DND-41 (cell line): ENCODE measurements around the gene SLC23A1.
"Not testable (repeated sequence)": the region's sequence is repeated elsewhere in the genome, so short reads cannot be mapped to it uniquely, and the experiment has no call there.

Experiments used
- ATAC-seq: fragments of 200-7000 bp; cut with Tn5 transposase; 3 replicates; pipeline ENCODE4 v1.9.1; 2021; ENCODE audit warnings: low read depth; ENCODE audit not compliant: insufficient read depth
- DNase-seq: peaks from one replicate; pipeline ENCODE4 v3.0.0-alpha.2; 2020
- H2AFZ ChIP-seq: 2 replicates; pipeline ENCODE4 v1.6.0; 2012; ENCODE audit warnings: low read depth, low read length
- H3K27ac ChIP-seq: 2 replicates; pipeline ENCODE4 v1.5.1; 2012; ENCODE audit warnings: low read length, inconsistent platforms
- H3K27me3 ChIP-seq: fragments of 200-600 bp; sonication (generic); 2 replicates; pipeline ENCODE4 v1.6.0; 2012; ENCODE audit warnings: low read length, mild to moderate bottlenecking, inconsistent platforms; ENCODE audit not compliant: insufficient read depth, poor library complexity
- H3K36me3 ChIP-seq: 2 replicates; pipeline ENCODE4 v1.5.1; 2012; ENCODE audit warnings: low read length, inconsistent platforms; ENCODE audit not compliant: insufficient read depth
- H3K4me1 ChIP-seq: 2 replicates; pipeline ENCODE4 v1.5.1; 2012; ENCODE audit warnings: mild to moderate bottlenecking, low read length; ENCODE audit not compliant: insufficient read depth
- H3K4me2 ChIP-seq: 2 replicates; pipeline ENCODE4 v1.6.0; 2012; ENCODE audit warnings: mild to moderate bottlenecking, moderate library complexity, low read length, inconsistent platforms; ENCODE audit not compliant: insufficient read depth
- H3K4me3 ChIP-seq, 2 experiments: fragments of 200-600 bp in 1 of 2; shearing (Covaris generic) in 1 of 2; 2 replicates each; pipeline ENCODE4 v1.5.1; 2012 to 2016; ENCODE audit warnings: inconsistent platforms in 2 of 2, low read length in 2 of 2, mild to moderate bottlenecking in 2 of 2, low read depth in 1 of 2, moderate library complexity in 1 of 2
- H3K79me2 ChIP-seq: 2 replicates; pipeline ENCODE4 v1.6.0; 2012; ENCODE audit warnings: low read length, inconsistent platforms; ENCODE audit not compliant: insufficient read depth
- H3K9ac ChIP-seq: 2 replicates; pipeline ENCODE4 v1.6.0; 2012; ENCODE audit warnings: low read depth, mild to moderate bottlenecking, inconsistent platforms, low read length, moderate library complexity
- H3K9me3 ChIP-seq: 2 replicates; pipeline ENCODE4 v1.5.1; 2012; ENCODE audit warnings: low read length, moderate library complexity, mild to moderate bottlenecking, inconsistent platforms; ENCODE audit not compliant: insufficient read depth, severe bottlenecking
- H4K20me1 ChIP-seq: 2 replicates; pipeline ENCODE4 v1.6.0; 2012; ENCODE audit warnings: low read length; ENCODE audit not compliant: insufficient read depth
- EZH2 ChIP-seq: IDR thresholded peaks from 3 replicates; pipeline ENCODE4 v1.6.1; 2012; ENCODE audit warnings: borderline replicate concordance, low read depth, mild to moderate bottlenecking, moderate library complexity, low read length, inconsistent platforms; ENCODE audit not compliant: severe bottlenecking
- TF ChIP-seq, protein P1 (sequence below): IDR thresholded peaks from 2 replicates; pipeline ENCODE4 v1.5.1; 2012; ENCODE audit warnings: borderline replicate concordance, low read length, moderate library complexity, mild to moderate bottlenecking; ENCODE audit not compliant: poor library complexity, severe bottlenecking; ENCODE audit errors: extremely low read depth

Gene SLC23A1

DNA sequence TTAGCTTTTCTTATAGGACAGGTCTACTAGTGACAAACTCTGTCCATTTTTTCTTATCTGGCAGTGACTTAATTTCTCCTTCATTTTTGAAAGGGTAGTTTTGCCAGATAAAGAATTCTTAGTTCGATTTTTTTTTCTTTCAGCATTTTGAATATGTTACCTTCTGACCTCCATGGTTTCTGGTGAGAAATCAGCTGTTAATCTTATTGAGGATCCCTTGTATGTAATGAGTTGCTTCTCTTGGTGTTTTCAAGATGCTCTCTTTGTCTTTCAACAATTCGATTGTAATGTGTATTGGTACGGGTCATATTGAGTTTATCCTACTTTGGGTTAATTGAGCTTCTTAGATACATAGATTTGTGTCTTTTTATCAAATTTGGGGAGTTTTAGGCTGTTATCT is 28.9 kb downstream of the SLC23A1 start:
- Histone ChIP-seq H2AFZ (no peak overlapping the region), H3K9me3 (no peaks in the 10 kb centered on the region), H3K27me3 (no peaks in the 10 kb centered on the region), H3K79me2 (peaks cover 100% of the 10 kb centered on the region), H3K9ac (no peak overlapping the region), H4K20me1 (peaks cover 87% of the 10 kb centered on the region), H3K4me3 (no peak overlapping the region), H3K36me3 (peaks cover 49% of the 10 kb centered on the region), H3K27ac (no peak overlapping the region), H3K4me1 (no peaks in the 10 kb centered on the region), H3K4me2 (no peak overlapping the region)
- no peak for DNase-seq
- no peak for ATAC-seq
- TF ChIP-seq EZH2 = no peak
- TF ChIP-seq, protein P1, sequence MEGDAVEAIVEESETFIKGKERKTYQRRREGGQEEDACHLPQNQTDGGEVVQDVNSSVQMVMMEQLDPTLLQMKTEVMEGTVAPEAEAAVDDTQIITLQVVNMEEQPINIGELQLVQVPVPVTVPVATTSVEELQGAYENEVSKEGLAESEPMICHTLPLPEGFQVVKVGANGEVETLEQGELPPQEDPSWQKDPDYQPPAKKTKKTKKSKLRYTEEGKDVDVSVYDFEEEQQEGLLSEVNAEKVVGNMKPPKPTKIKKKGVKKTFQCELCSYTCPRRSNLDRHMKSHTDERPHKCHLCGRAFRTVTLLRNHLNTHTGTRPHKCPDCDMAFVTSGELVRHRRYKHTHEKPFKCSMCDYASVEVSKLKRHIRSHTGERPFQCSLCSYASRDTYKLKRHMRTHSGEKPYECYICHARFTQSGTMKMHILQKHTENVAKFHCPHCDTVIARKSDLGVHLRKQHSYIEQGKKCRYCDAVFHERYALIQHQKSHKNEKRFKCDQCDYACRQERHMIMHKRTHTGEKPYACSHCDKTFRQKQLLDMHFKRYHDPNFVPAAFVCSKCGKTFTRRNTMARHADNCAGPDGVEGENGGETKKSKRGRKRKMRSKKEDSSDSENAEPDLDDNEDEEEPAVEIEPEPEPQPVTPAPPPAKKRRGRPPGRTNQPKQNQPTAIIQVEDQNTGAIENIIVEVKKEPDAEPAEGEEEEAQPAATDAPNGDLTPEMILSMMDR = no peak

DNA sequence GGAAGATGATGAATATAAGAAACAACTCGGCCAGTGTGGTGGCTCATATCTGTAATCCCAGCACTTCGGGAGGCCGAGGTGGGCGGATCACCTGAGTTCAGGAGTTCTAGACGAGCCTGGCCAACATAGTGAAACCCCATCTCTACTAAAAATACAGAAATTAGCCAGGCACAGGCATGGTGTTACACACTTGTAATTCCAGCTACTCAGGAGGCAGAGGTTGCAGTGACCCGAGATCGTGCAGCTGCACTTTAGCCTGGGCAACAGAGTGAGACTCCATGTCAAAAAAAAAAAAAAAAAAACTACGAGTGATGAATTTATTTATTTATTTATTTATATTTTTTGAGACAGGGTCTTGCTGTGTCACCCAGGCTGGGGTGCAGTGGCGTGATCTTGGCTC is 35.2 kb downstream of the SLC23A1 start:
- not testable (repeated sequence) for DNase-seq, ATAC-seq, H3K4me3 ChIP-seq, H3K9ac ChIP-seq, H3K27me3 ChIP-seq, H2AFZ ChIP-seq, H3K27ac ChIP-seq, H3K9me3 ChIP-seq
- peaks cover 100% of the 10 kb centered on the region for H3K79me2 ChIP-seq
- H3K4me2 ChIP-seq = 0 out of 2 replicates have a peak overlapping the region, but pooled peaks have one; percentile 2
- H3K36me3 ChIP-seq = peaks cover 52% of the 10 kb centered on the region
- peaks cover 87% of the 10 kb centered on the region for H4K20me1 ChIP-seq
- peaks cover 38% of the 10 kb centered on the region for H3K4me1 ChIP-seq

DNA sequence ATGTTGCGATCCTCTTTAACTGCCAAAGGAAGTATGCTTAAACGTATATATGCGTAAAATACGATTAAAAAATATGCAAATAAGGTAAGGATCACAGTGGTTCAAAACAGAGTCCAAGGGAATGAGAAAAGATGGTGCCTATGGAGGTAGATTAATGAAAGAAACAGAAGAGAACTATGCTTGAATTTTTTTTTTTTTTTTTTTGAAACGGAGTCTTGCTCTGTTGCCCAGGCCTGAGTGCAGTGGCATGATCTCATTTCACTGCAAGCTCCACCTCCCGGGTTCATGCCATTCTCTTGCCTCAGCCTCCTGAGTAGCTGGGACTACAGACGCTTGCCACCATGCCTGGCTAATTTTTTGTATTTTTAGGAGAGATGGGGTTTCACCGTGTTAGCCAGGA is 37.7 kb downstream of the SLC23A1 start:
- H3K4me1 ChIP-seq = peaks cover 49% of the 10 kb centered on the region

DNA sequence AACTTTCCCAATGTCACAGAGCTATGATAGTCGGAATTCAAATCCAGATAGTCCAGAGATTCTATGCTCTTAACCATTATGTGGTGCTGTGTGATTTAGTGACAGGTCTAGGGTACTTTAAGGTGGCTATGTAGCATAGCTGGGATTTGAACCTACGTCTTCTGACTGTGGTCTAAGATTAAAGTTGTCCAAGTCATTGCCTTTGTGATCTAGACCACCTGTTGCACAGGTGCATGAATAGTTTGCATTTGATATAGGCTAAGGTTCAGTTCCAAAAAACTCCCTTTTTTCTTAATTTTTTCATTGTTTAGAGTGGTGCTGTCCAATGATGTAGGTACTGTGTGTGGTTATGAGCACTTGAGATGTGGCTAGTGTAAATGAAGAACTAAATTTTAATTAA is 38.9 kb downstream of the SLC23A1 start:
- peaks cover 62% of the 10 kb centered on the region for H4K20me1 ChIP-seq
- H2AFZ ChIP-seq = no peak overlapping the region
- peaks cover 49% of the 10 kb centered on the region for H3K4me1 ChIP-seq
- TF ChIP-seq EZH2 = no peak
- TF ChIP-seq, protein P1 = no peak
- peak overlapping the region; percentile 95 for H3K4me2 ChIP-seq
- H3K79me2 ChIP-seq = peaks cover 79% of the 10 kb centered on the region
- ATAC-seq = no peak
- H3K36me3 ChIP-seq = peaks cover 40% of the 10 kb centered on the region
- H3K9ac ChIP-seq = 0 out of 2 replicates have a peak overlapping the region, but pooled peaks have one; percentile 93
- H3K4me3 ChIP-seq = peak overlapping the region in 1 of 2 experiments; percentile 92; a peak in 2 of 4 replicates
- DNase-seq = no peak
- H3K9me3 ChIP-seq = no peaks in the 10 kb centered on the region
- H3K27ac ChIP-seq = peak overlapping the region; percentile 6
- H3K27me3 ChIP-seq = no peaks in the 10 kb centered on the region

More for the DNA sequence above, 37.7 kb downstream of the SLC23A1 start:
- Histone ChIP-seq H3K79me2 (peaks cover 92% of the 10 kb centered on the region), H3K4me2 (peak overlapping the region; percentile 95; the same call in 1 of the 2 replicates), H3K36me3 (peaks cover 40% of the 10 kb centered on the region), H4K20me1 (peaks cover 74% of the 10 kb centered on the region)
- H3K9me3 ChIP-seq, DNase-seq, ATAC-seq, H3K27ac ChIP-seq, H2AFZ ChIP-seq, H3K4me3 ChIP-seq, H3K9ac ChIP-seq, H3K27me3 ChIP-seq: not testable (repeated sequence)
